NCI-H2227 (cell line): Measurements from ENCODE around the gene RAB9A.

Experiments used
- DNase-seq: peaks from one replicate; lab custom pipeline; 2025; ENCODE audit not compliant: unreplicated experiment; lab: John Stamatoyannopoulos, UW

The RAB9A gene

DNA sequence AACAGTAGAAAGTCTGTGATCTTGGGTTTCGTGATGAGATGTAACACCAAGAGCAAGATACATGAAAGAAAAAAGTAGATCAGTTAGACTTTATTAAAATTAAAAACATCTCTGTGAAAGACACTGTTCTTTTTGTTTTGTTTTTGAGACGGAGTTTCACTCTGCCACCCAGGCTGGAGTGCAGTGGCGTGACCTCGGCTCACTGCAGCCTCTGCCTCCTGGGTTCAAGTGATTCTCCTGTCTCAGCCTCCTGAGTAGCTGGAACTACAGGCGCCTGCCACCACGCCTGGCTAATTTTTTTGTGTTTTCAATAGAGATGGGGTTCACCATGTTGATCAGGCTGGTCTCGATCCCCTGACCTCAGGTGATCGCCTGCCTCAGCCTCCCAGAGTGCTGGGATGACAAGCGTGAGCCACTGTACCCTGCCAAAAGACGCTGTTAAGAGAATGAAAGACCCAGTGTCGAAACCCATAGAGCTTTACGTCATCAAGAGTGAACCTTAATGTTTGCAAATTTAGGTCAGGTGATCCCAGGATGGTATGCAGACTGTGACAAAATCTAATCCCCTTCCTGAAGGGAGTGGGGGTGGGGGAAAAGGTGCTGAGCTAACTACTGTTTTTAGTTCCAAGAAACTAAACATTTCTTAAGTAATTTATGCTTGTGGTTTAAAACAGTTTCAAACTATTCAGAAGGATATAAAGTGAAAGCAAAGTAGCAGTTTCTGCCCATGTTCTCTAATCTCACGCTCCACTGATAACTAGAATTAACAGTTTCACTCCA is 53.7 kb downstream of the RAB9A start:
- no peak for DNase-seq

GRCh38 chrX:13747836-13748235 is 58.9 kb downstream of the RAB9A start:
- DNase-seq: peak; percentile 41

DNA sequence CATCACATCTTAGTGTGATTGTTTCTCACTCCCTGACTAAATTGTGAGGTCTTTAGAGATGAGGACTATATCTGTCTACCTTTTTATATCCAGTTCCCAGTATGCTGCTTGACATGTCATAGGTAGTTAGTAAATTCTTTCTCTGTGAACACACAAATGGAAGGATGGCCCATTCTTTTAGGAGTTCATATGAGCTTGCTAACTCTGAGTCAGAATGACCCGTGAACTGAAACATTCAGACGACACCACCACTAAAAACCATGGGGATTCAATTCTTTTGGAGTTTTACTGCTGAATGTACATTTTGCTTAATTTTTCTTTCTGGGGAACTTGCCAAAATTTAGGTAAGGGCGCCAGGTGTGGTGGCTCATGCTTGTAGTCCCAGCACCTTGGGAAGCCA is 59.6 kb downstream of the RAB9A start:
- DNase-seq: no peak

- DNase-seq: peak; percentile 62
Measured at GRCh38 chrX:13750204-13750603, 61.3 kb downstream of the RAB9A start.

- DNase-seq: no peak
Measured at GRCh38 chrX:13750812-13751211, 61.9 kb downstream of the RAB9A start.

GRCh38 chrX:13752141-13752540 is 63.2 kb downstream of the RAB9A start:
- DNase-seq: no peak

GRCh38 chrX:13752646-13753045 is 63.7 kb downstream of the RAB9A start:
- DNase-seq: no peak

GRCh38 chrX:13754765-13755164 is 65.8 kb downstream of the RAB9A start:
- no peak for DNase-seq

DNA sequence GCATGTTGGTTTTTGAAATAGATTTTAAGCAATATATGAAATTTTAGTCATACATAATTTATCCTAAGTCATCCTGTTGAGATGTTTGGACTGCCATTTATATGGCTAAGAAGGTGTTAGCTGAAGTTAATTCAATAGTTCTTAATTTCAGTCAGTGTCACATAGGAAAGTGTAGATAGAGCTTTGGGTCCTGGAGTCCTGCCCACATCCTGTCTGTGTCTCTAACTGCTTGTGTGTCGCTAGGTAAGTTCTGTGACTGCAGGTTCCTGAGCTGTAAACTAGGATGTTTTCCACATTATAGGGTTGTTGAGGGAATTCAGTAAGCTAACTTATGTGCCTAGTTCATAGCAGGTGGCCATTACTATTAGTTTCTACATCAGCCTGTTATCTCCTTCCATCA is 66.3 kb downstream of the RAB9A start:
- DNase-seq: no peak

GRCh38 chrX:13756381-13756780 is 67.5 kb downstream of the RAB9A start:
- no peak for DNase-seq

DNA sequence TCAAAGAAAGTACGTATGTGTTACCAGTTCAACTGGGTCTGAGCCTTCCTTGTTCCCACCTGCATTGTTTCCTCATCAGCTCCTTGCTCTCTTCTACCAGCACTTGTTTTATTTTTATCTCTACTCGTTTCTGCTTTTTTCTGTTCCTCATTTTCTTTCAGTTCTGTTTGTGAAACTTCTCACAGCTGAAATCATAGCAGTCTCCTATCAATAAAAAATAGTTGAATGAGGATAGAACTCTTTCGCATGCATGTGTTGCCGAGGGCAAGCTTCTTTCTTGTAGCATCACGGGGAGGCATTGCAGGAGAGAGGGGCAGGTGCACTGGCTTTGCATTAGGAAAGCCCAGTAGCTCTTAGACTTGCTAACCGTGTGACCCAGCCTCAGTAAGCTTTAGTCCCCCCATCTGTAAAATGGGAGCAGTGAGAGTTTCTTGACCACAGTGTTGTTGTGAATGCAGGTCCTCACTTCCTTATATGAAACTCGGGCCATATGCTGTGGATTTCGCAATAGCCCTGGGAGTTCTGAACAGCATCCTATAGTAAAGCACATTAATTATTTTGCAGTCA is 70.3 kb downstream of the RAB9A start:
- no peak for DNase-seq
